HG03521 (cell line): ENCODE results near the gene APIP.

Source experiments
- ATAC-seq: cut with Tn5 transposase; IDR thresholded peaks from one replicate; pipeline ENCODE4 v1.9.1; 2021; ENCODE audit warnings: mild to moderate bottlenecking, moderate library complexity; ENCODE audit not compliant: unreplicated experiment

APIP gene, protein sequence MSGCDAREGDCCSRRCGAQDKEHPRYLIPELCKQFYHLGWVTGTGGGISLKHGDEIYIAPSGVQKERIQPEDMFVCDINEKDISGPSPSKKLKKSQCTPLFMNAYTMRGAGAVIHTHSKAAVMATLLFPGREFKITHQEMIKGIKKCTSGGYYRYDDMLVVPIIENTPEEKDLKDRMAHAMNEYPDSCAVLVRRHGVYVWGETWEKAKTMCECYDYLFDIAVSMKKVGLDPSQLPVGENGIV

DNA sequence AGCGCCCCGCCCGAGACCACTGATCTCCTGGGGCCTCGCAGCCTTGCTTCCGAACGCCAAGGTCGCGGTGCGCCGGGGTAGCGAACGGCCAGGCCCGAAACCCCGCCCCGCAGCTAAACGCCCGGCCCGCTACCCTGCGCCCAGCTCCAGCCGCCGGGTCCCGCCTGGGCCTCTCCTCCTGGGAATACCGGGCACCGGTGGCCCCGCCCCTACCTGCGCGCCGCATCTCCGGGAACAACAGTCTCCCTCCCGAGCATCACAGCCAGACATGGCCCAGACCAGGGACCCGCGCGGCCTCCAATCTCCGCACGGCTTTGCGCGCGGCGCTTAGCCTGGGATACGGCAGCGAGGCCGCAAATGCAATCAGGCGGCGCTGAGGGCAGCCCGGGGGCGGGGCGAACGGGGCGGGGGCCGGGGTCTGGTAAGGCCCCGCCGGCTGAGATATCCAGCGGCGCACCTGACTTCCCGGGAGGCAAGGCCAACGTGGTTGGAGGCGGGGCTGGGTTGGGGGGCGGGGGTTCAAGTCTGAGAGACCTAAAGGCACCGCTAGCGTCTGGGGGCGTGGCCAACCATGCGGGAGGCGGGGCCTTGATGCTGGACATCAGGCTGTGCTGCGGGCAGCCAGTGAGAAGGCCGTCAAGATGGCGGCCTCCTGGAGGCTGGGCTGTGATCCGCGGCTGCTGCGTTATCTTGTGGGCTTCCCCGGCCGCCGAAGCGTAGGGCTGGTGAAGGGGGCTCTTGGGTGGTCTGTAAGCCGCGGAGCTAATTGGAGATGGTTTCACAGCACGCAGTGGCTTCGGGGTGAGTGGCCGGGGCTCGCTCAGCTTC lies at the start of gene APIP, which contains the start of gene PDHX:
Gene APIP (minus strand): TSS at position 365 of the 828 bp plus-strand sequence. CDS start 95 bp downstream, at position 270.
Gene PDHX (plus strand): TSS at position 604 of the 828 bp plus-strand sequence. CDS start 38 bp downstream, at position 642.
- ATAC-seq: peak; percentile 91

DNA sequence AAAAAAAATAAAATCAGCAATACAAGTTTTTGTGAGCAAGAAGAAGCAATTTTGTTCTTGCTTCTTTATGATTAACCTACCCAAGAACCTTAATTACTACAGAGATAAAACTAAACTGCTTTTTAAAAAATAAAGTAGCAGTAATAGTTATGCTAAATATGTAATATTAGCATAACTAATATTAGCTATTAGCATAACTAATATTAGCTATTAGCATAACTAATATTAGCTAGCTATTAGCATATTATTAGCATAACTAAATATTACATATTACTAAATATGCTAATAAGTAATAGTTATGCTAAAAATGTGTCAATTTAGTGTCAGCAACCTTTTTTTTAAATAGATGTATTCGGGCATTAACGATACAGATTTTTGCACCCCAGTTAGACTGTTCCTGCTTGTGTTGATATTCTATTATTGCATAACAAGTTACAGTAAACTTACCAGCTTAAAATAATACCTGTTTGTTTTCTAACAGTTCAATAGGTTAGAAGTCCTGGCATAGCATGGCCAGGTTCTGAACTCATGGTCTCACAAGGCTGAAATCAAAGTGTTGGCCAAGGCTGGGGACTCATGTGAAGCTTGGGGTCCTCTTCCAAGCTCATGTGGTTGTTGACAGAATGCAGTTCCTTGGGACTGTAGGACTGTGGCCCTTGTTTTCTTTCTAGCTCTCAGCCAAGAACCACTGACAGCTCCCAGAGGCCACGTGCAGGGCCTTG lies 48.6 kb upstream of the APIP start:
- ATAC-seq: no peak

DNA sequence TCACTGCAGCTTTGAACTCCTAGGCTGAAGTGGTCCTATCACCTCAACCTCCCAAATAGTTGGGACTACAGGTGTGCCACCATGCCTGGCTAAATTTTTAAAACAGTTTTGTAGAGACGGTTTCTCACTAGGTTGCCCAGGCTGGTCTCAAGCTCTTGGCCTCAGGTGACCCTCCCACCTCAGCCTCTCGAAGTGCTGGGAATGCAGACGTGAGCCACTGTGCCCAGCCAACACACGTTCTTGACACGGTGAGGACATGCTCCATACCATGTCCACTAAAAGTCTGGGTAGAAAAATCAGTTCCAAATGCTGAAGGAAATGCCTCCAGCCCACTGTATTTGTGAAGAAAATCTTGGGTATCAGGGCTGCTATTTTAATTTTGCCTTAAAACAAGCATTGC lies 47.2 kb upstream of the APIP start:
- no peak for ATAC-seq

DNA sequence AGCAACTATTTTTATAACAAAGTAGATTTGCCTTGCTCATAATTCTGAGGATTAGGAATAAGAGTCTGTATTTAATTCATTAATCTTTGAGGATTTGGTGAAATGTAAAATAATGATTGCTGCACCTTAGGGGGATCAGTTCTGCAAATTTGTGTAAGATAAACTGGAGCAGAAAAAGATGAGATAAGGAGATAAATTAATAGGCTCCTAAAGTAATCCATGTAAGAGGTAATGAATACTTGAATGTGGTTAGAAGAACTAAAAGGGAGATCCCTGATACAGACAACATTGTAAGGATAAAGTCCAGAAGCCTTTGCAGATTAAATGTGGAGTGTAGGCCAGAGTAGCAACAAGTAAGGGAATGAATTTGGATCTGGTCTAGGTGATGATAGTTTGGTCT lies 45.9 kb upstream of the APIP start:
- no peak for ATAC-seq

DNA sequence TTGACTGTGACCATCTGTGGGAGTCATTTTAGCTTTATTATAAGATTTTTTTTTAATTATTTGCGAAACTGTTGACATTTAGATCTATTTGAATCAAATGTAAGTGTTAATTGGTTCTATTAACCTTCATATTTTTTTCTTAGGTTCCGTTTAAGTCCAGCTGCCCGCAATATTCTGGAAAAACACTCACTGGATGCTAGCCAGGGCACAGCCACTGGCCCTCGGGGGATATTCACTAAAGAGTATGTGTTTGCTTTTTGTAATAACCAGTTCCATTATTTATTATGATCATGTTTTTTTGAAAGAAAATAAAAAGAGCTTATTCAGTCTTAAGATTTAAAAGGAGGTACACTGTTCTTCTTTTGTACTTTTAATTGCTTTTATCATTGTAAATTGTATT lies 44.1 kb upstream of the APIP start:
- ATAC-seq: no peak

DNA sequence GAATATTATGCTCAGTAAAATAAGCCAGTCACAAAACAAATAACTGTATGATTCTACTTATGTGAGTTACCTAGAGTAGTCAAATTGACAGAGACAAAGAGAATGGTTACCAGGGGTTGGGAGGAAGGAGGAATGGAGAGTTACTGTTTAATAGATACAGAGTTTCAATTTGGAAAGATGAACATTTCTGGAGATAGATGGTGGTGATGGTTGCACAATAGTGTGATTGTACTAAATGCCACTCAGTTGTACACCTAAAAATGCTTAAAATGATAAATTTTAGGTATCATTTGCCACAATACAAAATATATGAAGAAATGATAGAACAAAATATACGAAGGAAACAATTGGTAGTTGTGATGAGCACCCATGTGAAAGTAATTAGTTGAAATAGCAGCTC lies 43.6 kb upstream of the APIP start:
- no peak for ATAC-seq

DNA sequence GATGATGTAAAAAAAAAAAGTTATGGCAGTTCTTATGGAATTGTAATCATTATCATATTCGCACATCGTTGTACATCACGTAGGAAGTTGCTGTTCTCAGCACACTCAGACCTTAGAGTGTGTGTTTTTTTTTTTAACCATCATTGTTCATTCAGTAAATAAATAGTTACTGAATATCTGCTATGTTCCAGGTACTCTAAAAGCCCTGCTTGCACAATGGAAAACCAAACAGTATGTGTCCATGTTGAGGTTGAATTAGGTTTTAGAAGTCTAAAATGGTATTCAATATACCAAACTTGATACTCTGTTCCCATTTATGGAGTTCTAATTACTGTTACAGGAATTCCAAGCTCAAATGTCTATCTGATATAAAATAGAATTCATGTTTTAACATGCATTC lies 41.4 kb upstream of the APIP start:
- ATAC-seq: no peak

DNA sequence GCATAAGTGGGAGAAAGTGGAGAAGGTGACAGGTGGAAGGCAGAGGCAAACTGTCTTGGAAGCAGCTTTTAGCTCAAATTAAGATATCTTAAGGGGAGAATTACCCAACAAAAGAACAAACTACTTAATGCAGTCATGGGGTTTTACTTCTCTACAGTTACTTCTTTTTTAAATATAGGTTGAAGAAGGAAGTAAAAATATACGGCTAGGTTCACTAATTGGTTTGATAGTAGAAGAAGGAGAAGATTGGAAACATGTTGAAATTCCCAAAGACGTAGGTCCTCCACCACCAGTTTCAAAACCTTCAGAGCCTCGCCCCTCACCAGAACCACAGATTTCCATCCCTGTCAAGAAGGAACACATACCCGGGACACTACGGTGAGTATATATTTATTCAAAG lies 41.0 kb upstream of the APIP start:
- no peak for ATAC-seq

DNA sequence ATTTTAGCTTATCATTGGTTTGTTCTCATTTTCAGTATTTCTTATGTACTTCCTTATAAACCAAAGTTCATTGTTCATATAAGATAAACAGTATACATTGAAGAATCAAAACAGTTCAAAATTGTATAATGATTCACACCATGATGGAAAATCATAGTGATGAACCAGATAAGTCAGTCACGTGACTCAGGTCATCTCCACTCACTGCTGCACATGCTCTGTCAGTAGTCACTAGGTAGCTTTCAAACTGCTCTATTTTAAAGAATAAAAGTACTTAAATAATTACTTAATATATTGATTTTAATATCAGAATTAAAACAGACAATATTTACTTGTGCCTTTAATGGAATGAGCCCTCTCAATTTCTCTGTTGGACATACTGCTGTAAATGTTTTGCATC lies 37.8 kb upstream of the APIP start:
- no peak for ATAC-seq

DNA sequence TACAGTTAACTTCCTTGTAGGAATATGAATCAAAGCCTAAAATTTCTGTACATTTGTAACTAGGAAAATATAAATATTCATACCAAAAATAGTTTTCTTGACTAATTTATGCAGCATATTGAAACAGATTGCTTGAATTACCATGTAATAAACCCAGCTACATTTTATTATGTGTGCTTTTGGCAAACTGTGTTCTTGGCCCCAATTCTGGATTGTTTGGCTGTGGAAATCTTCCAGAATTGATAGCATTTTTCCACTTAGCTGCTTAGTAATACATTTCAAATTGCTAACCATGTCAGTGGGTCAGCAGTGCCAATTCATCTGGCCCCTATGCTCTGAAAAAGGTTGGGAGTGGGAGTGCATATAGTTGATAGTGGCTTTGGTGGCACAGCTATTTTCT lies 32.5 kb upstream of the APIP start:
- ATAC-seq: no peak

DNA sequence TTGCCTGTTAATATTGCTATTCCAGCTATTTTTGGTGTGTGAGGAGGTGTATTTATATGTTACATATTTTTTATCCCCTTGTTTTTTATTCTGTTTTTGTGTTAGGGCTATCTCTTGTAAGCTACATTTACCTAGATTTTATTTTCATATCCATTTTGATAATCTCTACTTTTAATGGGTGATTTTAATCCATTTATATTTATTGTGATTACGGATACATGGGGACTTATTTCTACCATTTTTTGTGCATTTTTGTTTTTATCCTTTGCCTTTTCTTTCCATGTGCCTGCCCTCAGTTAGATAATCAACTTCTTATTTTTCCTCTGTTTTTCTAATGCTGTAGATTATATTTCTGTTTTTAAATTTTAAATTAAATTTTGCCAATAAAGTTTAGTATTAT lies 28.5 kb upstream of the APIP start:
- ATAC-seq: no peak

DNA sequence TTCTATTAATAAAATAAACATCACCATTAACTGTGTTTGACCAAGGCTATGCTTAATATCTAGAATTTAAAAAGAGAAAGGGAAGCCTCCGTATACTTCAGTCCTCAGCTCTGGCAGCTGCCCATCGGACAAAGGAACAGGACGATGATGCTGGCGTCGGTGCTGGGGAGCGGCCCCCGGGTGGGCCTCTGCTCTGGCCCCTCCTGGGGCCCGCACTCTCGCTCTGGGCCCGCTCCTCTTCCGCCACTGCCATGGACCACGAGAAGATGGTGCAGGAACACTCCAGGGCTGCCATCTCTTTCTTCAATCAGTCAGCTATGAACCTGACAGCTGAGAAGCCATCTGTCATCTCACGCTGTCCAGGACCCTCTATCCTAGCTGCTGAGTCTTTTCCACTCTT lies 25.5 kb upstream of the APIP start:
- no peak for ATAC-seq

DNA sequence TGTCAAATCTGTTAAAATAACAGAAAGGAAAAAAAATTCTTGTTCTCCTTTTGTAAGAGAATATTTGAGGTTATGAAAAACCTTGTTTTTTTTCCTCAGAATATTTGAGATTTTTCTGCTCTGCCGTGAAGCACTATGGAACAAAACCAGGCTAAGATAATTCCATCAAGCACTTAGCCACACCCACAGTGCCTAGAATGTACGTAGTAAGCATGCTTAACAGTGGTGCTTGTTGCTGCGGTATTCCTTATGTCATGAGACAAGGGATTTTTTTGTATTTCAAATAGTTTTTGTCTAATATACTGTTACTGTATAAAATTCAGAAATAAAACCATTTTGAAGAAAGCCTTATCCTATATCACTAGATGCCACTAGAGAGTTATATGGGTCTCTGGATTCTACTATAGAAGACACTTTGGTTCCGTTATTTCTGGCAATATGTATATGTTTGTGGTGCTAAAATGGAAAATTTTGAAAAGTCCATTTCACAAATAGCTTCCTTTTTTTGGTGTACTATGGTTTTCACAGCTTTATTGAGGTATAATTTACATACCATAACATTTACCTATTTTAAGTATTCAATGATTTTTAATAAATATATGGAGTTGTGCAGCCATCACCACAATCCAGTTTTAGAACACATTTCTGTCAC lies 24.0 kb upstream of the APIP start:
- no peak for ATAC-seq

DNA sequence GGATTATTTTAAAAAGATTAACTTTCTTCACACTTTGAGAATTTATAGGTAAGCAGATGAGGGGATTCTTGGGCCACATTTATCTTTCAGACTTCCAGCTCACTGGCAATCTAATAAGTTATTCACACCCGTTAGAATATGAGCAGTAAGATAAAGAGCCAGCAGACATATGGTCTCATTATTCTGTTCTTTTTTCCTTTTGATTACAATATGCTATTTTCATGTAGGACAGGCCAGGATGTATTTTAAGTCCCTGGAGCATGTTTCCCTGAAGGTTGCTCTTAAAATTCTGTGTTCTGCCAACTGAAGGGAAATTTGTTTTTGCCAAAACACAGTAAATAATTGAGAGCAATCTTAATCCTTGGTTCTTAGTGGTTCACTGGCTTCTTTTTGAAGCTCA lies 22.4 kb upstream of the APIP start:
- no peak for ATAC-seq

DNA sequence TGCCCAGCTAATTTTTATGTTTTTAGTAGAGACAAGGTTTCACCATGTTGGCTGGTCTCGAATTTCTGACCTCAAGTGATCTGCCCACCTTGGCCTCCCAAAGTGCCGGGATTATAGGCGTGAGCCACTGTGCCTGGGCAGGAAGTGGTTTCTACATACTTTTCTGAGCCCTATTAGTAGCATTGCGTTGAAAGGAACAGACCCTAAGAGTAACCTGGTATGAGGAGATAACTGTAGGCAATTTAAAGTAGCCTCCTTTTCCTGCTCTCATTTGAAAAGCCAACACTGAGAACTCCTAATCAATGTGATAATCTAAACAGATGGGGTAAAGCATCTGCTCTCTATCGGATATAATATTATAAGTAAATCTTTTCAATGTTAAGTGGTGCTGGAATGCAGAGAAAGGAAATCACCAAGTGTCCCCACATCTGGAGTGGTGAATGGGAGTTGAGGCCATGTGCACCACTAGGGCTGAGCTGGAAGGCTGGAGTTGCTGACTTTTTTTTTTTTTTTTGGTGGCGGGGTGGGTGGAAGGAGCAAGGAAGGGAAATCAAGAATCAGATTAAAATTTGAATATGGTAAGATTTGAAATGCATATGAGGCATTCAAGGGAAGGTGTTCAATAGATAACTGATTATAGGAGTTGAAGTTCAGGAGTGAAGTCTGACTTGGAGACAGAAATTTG lies 20.9 kb upstream of the APIP start:
- no peak for ATAC-seq

DNA sequence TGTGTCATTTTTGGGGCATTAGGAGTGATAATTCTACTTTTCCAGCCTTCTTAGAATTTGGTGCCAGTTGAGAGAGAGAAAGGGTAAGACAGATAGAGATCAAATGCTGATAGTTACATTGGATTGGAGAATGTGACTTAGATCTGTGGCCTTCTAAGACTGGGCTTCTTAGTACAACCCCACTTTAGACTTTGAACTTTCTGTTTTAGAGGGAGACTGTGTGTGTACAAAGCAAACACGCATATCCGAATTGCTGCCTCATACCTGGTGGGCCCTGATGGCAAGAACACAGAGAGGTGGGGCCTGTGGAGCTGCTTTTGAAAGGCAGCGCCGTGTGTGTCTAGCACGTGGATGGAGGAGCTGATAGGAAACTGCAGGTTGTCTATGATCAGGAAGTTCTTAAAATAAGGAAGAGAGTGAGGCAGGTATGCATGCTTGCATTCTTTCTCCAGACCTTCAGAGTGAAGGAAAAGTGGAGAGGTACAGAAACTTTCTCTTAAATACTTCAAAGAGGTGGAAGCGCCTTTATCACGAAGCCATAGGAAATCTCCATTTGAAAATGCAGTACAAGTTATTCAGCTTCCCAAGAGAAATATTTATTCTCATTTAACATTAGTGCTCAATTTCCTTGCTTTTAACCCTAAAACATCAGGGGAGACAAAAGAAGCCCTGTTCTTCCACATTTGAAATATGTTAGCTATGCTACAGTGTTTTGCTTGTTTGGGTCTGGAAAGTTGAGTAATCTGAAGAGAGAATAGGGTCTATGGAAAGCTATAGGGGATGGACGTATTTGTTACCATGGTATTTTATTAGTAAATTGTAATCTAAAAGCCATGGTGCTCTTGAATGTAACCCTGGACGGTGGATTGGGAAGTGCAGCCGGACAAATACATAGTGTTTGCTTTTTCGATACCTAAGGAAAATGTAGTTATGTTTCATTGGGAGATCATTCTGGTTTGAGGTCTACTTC lies 13.9 kb upstream of the APIP start:
- no peak for ATAC-seq

DNA sequence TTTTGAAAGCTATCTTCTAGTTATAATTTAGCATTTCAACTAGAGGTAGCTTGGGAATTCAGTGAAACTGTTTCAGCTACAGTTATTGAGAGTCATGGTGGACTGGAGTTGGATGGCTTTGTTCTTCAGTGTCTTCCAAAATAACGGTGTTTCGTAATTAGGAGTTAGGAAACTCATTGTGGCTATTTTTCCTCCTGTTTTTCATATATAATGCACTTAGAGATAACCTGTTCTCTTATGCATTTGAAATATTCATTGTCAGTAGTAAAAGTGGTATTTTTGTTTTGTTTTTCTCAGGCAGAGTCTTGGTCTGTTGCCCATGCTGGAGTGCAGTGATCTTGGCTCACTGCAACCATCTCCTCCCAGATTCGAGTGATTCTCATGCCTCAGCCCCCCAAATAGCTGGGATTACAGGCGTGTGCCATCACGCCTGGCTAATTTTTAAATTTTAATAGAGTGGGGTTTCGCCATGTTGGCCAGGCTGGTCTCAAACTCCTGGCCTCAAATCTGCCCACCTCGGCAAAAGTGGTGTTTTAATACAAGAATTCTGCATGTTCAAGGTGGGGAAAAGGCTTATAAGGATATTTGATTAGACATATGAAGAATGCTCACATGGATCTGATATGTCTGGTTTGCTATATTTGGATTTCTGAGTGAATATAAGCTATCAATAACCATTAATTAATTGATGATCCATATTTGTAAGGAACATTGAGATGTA lies 12.9 kb upstream of the APIP start:
- ATAC-seq: no peak

DNA sequence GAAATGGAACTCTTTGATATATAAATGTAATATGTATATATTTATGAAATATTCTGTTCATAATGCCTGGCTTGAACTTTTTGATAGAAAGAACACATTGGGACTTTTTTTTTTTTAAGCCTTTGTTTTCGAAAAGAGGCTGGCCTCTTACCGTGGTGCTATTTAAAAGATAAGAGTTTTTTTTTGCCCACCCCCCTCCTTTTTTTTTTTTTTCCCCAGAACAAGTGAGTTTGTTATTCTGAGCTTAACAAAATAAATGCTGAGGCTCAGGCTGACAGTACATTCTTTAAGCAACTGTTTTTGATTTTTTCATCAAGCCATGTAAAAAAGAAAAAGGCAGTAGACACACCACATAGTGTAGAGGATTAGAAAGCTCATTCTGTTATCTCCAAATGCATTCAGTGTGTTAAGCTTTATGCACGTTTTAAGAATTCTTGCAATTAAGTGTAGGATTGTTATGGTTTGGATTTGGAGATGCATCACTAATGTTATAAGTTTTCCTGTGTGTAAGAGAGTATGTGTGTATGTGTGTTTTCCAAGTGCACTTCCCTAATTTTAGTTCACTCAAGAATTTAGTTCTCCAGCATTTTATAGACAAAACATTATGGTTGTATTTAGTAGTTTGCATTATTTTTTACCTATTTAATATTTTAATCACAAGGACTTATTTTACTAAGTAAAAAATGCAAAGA lies 12.2 kb upstream of the APIP start:
- no peak for ATAC-seq

DNA sequence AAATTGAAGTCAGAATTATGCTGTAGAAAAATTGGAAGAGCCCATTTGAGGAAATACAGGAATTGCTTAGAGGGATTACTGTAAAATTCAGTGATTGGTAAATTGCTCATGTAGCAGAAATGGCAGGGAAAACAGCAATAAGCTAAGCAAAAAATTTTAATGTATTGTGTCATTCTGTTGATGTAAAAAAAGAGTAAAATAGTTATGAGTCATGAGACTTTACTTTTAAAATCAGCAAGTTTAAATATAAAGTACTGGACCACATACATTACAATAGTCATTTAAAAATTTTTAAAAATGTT lies 10.6 kb upstream of the APIP start:
- ATAC-seq: no peak
